Esophagus muscularis mucosa (tissue), 4 donors: ENCODE measurements around the gene CAVIN4. TPM values are rescaled to one million over a fixed set of nuclear protein-coding genes. Genes with fewer than 3 reads are reported as not detected.

ENCODE experiments used
- DNase-seq: peaks from one replicate; pipeline ENCODE4 v3.0.0-alpha.2; 2017; ENCODE audit errors: extremely low spot score
- H3K27ac ChIP-seq, 4 donors: fragments of 200-600 bp; sonication (generic); replicated peaks in 1 of 4; 1 replicate in 3 of 4; 2 replicates in 1 of 4; pipeline ENCODE4 v1.5.1; 2016 to 2019; ENCODE audit warnings: mild to moderate bottlenecking in 1 of 4
- H3K27me3 ChIP-seq, 4 donors: fragments of 200-600 bp; sonication (generic); one replicate each; pipeline versions ENCODE4 v1.5.1 to v1.6.0; 2016 to 2019
- H3K36me3 ChIP-seq, 4 donors: fragments of 200-600 bp; sonication (generic); one replicate each; pipeline ENCODE4 v1.5.1; 2016 to 2019
- H3K4me1 ChIP-seq, 4 donors: fragments of 200-600 bp; sonication (generic); one replicate each; pipeline ENCODE4 v1.5.1; 2016 to 2019
- H3K4me3 ChIP-seq, 4 donors: fragments of 200-600 bp; sonication (generic); 1 replicate in 2 of 4; 2 replicates in 2 of 4; pipeline ENCODE4 v1.5.1; 2016 to 2019; ENCODE audit warnings: mild to moderate bottlenecking in 4 of 4, moderate library complexity in 1 of 4
- H3K9me3 ChIP-seq, 4 donors: fragments of 200-600 bp; sonication (generic); 1 replicate in 3 of 4; 2 replicates in 1 of 4; pipeline ENCODE4 v1.5.1; 2016 to 2019
- EP300 ChIP-seq: sonication (generic); formaldehyde crosslinking; IDR thresholded peaks from one replicate; pipeline ENCODE4 v1.6.1; 2017; ENCODE audit warnings: antibody characterized with exemption
- POLR2A ChIP-seq: fragments of 450-650 bp; IDR thresholded peaks from one replicate; pipeline ENCODE4 v1.6.1; 2017; ENCODE audit warnings: antibody characterized with exemption, moderate library complexity, mild to moderate bottlenecking, low read depth
- POLR2AphosphoS5 ChIP-seq, 2 donors: sonication (generic); formaldehyde crosslinking; IDR thresholded peaks; one replicate each; pipeline ENCODE4 v1.6.1; 2017; ENCODE audit warnings: antibody characterized with exemption in 2 of 2
- WGBS: methylation state at CpG from one replicate; pipeline ENCODE4 v1.1.5; 2018; 5-methylcytosine and 5-hydroxymethylcytosine counted together
- intact Hi-C: fragments of 100-400 bp; cut with DNase I; formaldehyde crosslinking; loops from one replicate; pipeline ENCODE4 v1.15.1; 2023
- total RNA-seq, 4 donors: library from RNA; depleted of rRNA; stranded (reverse); fragments of >200 nt; gene quantifications; one replicate each; pipeline versions ENCODE4 v1.1.0 to v1.2.1, GENCODE V29; 2016
- TF ChIP-seq, protein P1 (sequence below), 3 experiments: fragments of 200-600 bp in 2 of 3; fragments of 450-650 bp in 1 of 3; sonication (generic) in 2 of 3; IDR thresholded peaks; one replicate each; pipeline ENCODE4 v1.5.1; 2017 to 2019; ENCODE audit warnings: antibody characterized with exemption in 3 of 3, mild to moderate bottlenecking in 2 of 3, moderate library complexity in 1 of 3

Gene CAVIN4
- total RNA-seq, 4 donors from 2014 or later: 0.33 to 1.5 (median 0.95) TPM

DNA sequence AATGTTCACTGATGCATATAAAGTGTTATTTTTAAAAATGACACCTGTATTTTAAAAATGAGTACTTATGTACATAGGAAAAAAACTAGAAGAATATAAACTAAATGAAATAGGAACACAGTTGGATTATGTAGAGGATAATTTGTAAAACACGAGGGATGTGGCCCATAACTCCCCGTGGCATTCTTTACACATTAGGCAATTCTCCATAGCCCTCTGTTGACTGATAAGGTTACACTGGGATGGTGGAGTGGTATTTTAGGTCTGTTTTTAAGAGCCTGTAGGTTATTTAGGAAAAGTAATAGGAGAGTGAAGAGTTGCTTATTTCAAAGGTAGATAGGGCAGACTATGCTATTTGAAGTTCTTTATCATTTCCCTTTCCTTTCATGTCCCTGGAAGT lies 1.8 kb downstream of the CAVIN4 start:
- intact Hi-C loops: no loop called here
- DNase-seq: no peak
- TF ChIP-seq POLR2A (no peak), EP300 (no peak), POLR2AphosphoS5 (IDR thresholded peaks at IDR 0.05) (no peak)
- TF ChIP-seq, protein P1, sequence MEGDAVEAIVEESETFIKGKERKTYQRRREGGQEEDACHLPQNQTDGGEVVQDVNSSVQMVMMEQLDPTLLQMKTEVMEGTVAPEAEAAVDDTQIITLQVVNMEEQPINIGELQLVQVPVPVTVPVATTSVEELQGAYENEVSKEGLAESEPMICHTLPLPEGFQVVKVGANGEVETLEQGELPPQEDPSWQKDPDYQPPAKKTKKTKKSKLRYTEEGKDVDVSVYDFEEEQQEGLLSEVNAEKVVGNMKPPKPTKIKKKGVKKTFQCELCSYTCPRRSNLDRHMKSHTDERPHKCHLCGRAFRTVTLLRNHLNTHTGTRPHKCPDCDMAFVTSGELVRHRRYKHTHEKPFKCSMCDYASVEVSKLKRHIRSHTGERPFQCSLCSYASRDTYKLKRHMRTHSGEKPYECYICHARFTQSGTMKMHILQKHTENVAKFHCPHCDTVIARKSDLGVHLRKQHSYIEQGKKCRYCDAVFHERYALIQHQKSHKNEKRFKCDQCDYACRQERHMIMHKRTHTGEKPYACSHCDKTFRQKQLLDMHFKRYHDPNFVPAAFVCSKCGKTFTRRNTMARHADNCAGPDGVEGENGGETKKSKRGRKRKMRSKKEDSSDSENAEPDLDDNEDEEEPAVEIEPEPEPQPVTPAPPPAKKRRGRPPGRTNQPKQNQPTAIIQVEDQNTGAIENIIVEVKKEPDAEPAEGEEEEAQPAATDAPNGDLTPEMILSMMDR (IDR thresholded peaks at IDR 0.05): no peak
- no peaks in the 10 kb centered on the region for H3K9me3 ChIP-seq
- H3K4me3 ChIP-seq: no peak overlapping the region
- H3K27ac ChIP-seq: no peak overlapping the region
- 80% methylated on average over 2 of the region's 2 CpGs for WGBS
- H3K36me3 ChIP-seq: no peaks in the 10 kb centered on the region
- no peaks in the 10 kb centered on the region for H3K27me3 ChIP-seq
- H3K4me1 ChIP-seq: peaks cover 0 to 3% (median 0%) of the 10 kb centered on the region in 4 donors

DNA sequence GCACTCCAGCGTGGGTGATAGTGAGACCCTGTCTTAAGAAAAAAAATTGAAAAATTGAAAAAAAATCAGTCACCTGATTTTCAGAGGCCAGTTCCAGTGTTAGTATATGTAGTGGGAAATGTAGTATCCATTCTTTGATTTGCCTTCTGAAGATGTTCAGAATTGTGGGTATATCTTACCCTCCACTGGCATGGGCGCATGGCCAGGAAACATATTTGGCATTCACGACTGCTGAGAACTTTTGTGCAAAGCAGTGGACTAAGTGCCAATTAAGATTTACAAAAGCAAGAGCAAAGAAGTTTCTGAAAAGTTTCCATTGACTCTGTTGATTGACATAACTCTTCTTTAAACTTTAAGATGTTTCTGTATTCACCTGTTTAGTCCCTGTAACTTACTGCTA lies 2.4 kb downstream of the CAVIN4 start:
- Histone ChIP-seq H3K9me3 (no peaks in the 10 kb centered on the region), H3K4me3 (no peak overlapping the region), H3K27ac (no peak overlapping the region), H3K27me3 (no peaks in the 10 kb centered on the region), H3K36me3 (no peaks in the 10 kb centered on the region), H3K4me1 (peaks cover 0 to 3% (median 0%) of the 10 kb centered on the region in 4 donors)
- no peak for DNase-seq
- 66% methylated on average over 3 of the region's 3 CpGs for WGBS
- TF ChIP-seq POLR2AphosphoS5 (IDR thresholded peaks at IDR 0.05): no peak
- TF ChIP-seq POLR2A: no peak
- TF ChIP-seq EP300: no peak
- TF ChIP-seq, protein P1 (IDR thresholded peaks at IDR 0.05): no peak
- intact Hi-C loops: no loop called here

DNA sequence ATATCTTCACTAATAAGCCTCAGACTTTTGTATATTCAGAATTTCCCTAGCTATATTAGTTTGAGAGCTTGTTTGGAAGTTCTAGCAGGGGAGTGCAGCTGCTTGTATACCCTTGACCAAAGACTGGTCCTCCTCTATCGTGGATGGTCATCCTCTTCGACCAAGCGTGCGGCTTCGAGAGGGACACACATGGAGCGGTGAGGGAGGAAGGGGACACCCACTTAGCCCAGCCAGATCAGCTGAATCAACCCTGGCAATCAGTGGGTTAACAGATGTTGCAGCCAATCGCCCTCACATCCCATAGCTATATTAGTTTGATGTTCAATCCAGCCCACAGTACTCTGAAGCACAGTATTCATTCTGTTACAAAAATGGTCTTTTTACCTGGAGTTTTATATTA lies 3.2 kb downstream of the CAVIN4 start:
- no peak overlapping the region for H3K4me3 ChIP-seq
- TF ChIP-seq, protein P1 (IDR thresholded peaks at IDR 0.05): no peak
- TF ChIP-seq POLR2A (no peak), POLR2AphosphoS5 (IDR thresholded peaks at IDR 0.05) (no peak), EP300 (no peak)
- peaks cover 0 to 3% (median 0%) of the 10 kb centered on the region in 4 donors for H3K4me1 ChIP-seq
- 88% methylated on average over 7 of the region's 7 CpGs for WGBS
- H3K9me3 ChIP-seq: no peaks in the 10 kb centered on the region
- intact Hi-C loops: no loop called here
- no peak for DNase-seq
- H3K27me3 ChIP-seq: no peaks in the 10 kb centered on the region
- peaks cover 0 to 8% (median under 1%) of the 10 kb centered on the region in 4 donors for H3K36me3 ChIP-seq
- H3K27ac ChIP-seq: no peak overlapping the region

DNA sequence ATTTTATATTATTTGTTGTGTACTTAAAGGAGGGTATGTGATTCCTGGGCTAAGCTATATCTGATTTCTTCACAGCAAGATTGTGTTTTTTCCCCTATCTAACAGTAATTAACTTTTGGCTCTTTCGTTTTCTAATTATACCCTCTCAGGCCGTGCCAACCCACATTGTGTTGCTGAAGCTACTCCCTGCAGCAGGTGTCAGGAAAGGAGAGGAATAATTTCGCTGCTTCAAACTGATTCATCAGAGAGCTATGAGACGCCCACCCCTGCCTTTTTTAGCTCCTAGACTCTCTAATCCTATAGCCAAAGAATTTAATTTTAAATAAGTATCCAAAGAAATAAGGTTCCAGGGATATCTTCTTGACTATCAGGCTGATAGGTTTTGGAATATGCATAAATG lies 3.8 kb downstream of the CAVIN4 start:
- WGBS: 68% methylated on average over 4 of the region's 4 CpGs
- Histone ChIP-seq H3K4me1 (peaks cover 0 to 3% (median 0%) of the 10 kb centered on the region in 4 donors), H3K36me3 (peaks cover 0 to 10% (median 4%) of the 10 kb centered on the region in 4 donors), H3K4me3 (no peak overlapping the region), H3K27me3 (no peaks in the 10 kb centered on the region), H3K9me3 (no peaks in the 10 kb centered on the region), H3K27ac (no peak overlapping the region)
- TF ChIP-seq POLR2AphosphoS5 (IDR thresholded peaks at IDR 0.05) (no peak), POLR2A (no peak), EP300 (no peak)
- TF ChIP-seq, protein P1 (IDR thresholded peaks at IDR 0.05): no peak
- intact Hi-C loops: no loop called here
- no peak for DNase-seq
